HEK293 (cell line): ENCODE results near the gene GPR89B.

Experiments
- CTCF ChIA-PET: fragments of 350-600 bp; formaldehyde crosslinking; extraction: SDS; loops from one replicate; lab custom pipeline; 2021; ENCODE audit warnings: antibody characterized with exemption; lab: Yijun Ruan, JAX
- POLR2A ChIA-PET: fragments of 300-600 bp; formaldehyde crosslinking; extraction: SDS; loops from one replicate; lab custom pipeline; 2020; ENCODE audit warnings: antibody characterized with exemption, inconsistent platforms; lab: Yijun Ruan, JAX
- H3K27ac ChIP-seq: fragments of 200-500 bp; sonication (Bioruptor generic); 2 replicates; pipeline ENCODE4 v1.5.1; 2014; ENCODE audit warnings: low read depth, low read length, control low read depth, inconsistent platforms; ENCODE audit errors: extremely low read depth
- H3K36me3 ChIP-seq, 2 experiments: fragments of 200-500 bp in 1 of 2; sonication (Bioruptor generic) in 1 of 2; 1 replicate in 1 of 2; 2 replicates in 1 of 2; pipeline ENCODE4 v1.5.1; 2014 to 2017; ENCODE audit warnings: inconsistent platforms in 2 of 2, low read length in 2 of 2; ENCODE audit not compliant: control insufficient read depth in 2 of 2, insufficient read depth in 1 of 2
- H3K4me1 ChIP-seq: fragments of 200-500 bp; sonication (Bioruptor generic); 2 replicates; pipeline ENCODE4 v1.5.1; 2014; ENCODE audit warnings: mild to moderate bottlenecking, low read length, inconsistent platforms; ENCODE audit not compliant: control insufficient read depth, insufficient read depth
- H3K4me3 ChIP-seq: 2 replicates; pipeline ENCODE4 v1.5.1; 2011; ENCODE audit warnings: low read depth, mild to moderate bottlenecking, control low read depth, low read length, moderate library complexity
- H3K9me3 ChIP-seq: fragments of 200-500 bp; sonication (Bioruptor generic); 2 replicates; pipeline ENCODE4 v1.5.1; 2014; ENCODE audit warnings: low read depth, low read length, inconsistent platforms; ENCODE audit not compliant: control insufficient read depth, insufficient read depth
- FEZF1 ChIP-seq: fragments of 450-650 bp; formaldehyde crosslinking; IDR thresholded peaks from 2 replicates; pipeline ENCODE4 v1.5.1; 2016; ENCODE audit warnings: missing biosample characterization, missing genetic modification characterization
- GFI1B ChIP-seq: fragments of 450-650 bp; formaldehyde crosslinking; IDR thresholded peaks from 2 replicates; pipeline ENCODE4 v1.5.1; 2016; ENCODE audit warnings: missing biosample characterization, missing genetic modification characterization
- HOXA7 ChIP-seq: sonication (generic); formaldehyde crosslinking; IDR thresholded peaks from 2 replicates; pipeline ENCODE4 v1.8.1; 2022; ENCODE audit warnings: missing genetic modification reagents, borderline replicate concordance
- KLF1 ChIP-seq: fragments of 450-650 bp; formaldehyde crosslinking; IDR thresholded peaks from 2 replicates; pipeline ENCODE4 v1.5.1; 2016; ENCODE audit warnings: missing biosample characterization, missing genetic modification characterization
- OSR2 ChIP-seq: fragments of 450-650 bp; formaldehyde crosslinking; IDR thresholded peaks from 2 replicates; pipeline ENCODE4 v1.5.1; 2016; ENCODE audit warnings: missing biosample characterization, missing genetic modification characterization
- PRDM4 ChIP-seq: fragments of 450-650 bp; formaldehyde crosslinking; IDR thresholded peaks from 2 replicates; pipeline ENCODE4 v1.5.1; 2017; ENCODE audit warnings: missing biosample characterization, missing genetic modification characterization
- TCF7L2 ChIP-seq: IDR thresholded peaks from 2 replicates; pipeline ENCODE4 v1.6.1; 2011; ENCODE audit warnings: low read depth, mild to moderate bottlenecking, inconsistent platforms, low read length, moderate library complexity, borderline replicate concordance
- TRIM28 ChIP-seq: IDR thresholded peaks from 2 replicates; pipeline ENCODE4 v1.6.1; 2011; ENCODE audit warnings: low read length, control low read depth, borderline replicate concordance
- YY1 ChIP-seq: fragments of 450-650 bp; formaldehyde crosslinking; IDR thresholded peaks from 2 replicates; pipeline ENCODE4 v1.5.1; 2018; ENCODE audit warnings: missing biosample characterization, missing genetic modification characterization
- ZBTB48 ChIP-seq: fragments of 450-650 bp; formaldehyde crosslinking; IDR thresholded peaks from 2 replicates; pipeline ENCODE4 v1.5.1; 2016; ENCODE audit warnings: missing biosample characterization, missing genetic modification characterization
- ZBTB7A ChIP-seq: fragments of 450-650 bp; formaldehyde crosslinking; IDR thresholded peaks from 2 replicates; pipeline ENCODE4 v1.5.1; 2016; ENCODE audit warnings: low read depth, missing biosample characterization, missing genetic modification characterization
- ZFHX2 ChIP-seq: fragments of 450-650 bp; formaldehyde crosslinking; conservative IDR thresholded peaks from 2 replicates; pipeline ENCODE4 v1.5.1; 2016; ENCODE audit warnings: missing biosample characterization, missing genetic modification characterization
- ZFP37 ChIP-seq: fragments of 450-650 bp; formaldehyde crosslinking; IDR thresholded peaks from 2 replicates; pipeline ENCODE4 v1.5.1; 2016; ENCODE audit warnings: missing biosample characterization, missing genetic modification characterization
- ZFP41 ChIP-seq: fragments of 450-650 bp; formaldehyde crosslinking; IDR thresholded peaks from 2 replicates; pipeline ENCODE4 v1.5.1; 2016; ENCODE audit warnings: missing biosample characterization, missing genetic modification characterization, borderline replicate concordance
- ZFP69B ChIP-seq: fragments of 450-650 bp; formaldehyde crosslinking; IDR thresholded peaks from 2 replicates; pipeline ENCODE4 v1.5.1; 2016; ENCODE audit warnings: missing biosample characterization, missing genetic modification characterization
- ZNF112 ChIP-seq: fragments of 450-650 bp; formaldehyde crosslinking; IDR thresholded peaks from 2 replicates; pipeline ENCODE4 v1.5.0; 2017; ENCODE audit warnings: missing biosample characterization, missing genetic modification characterization
- ZNF138 ChIP-seq: fragments of 450-650 bp; formaldehyde crosslinking; IDR thresholded peaks from 2 replicates; pipeline ENCODE4 v1.5.1; 2016; ENCODE audit warnings: missing biosample characterization, missing genetic modification characterization, borderline replicate concordance
- ZNF2 ChIP-seq: fragments of 450-650 bp; formaldehyde crosslinking; IDR thresholded peaks from 2 replicates; pipeline ENCODE4 v1.5.1; 2016; ENCODE audit warnings: missing biosample characterization, missing genetic modification characterization
- ZNF214 ChIP-seq: fragments of 450-650 bp; formaldehyde crosslinking; IDR thresholded peaks from 2 replicates; pipeline ENCODE4 v1.5.1; 2017; ENCODE audit warnings: missing biosample characterization, mild to moderate bottlenecking, missing genetic modification characterization, borderline replicate concordance
- ZNF221 ChIP-seq: fragments of 450-650 bp; formaldehyde crosslinking; IDR thresholded peaks from 2 replicates; pipeline ENCODE4 v1.5.1; 2017; ENCODE audit warnings: missing biosample characterization, missing genetic modification characterization, borderline replicate concordance
- ZNF324 ChIP-seq: fragments of 450-650 bp; formaldehyde crosslinking; IDR thresholded peaks from 2 replicates; pipeline ENCODE4 v1.5.1; 2016; ENCODE audit warnings: missing biosample characterization, missing genetic modification characterization
- ZNF404 ChIP-seq: fragments of 450-650 bp; formaldehyde crosslinking; IDR thresholded peaks from 2 replicates; pipeline ENCODE4 v1.5.1; 2017; ENCODE audit warnings: missing biosample characterization, missing genetic modification characterization
- ZNF426 ChIP-seq: fragments of 450-650 bp; formaldehyde crosslinking; IDR thresholded peaks from 2 replicates; pipeline ENCODE4 v1.5.1; 2017; ENCODE audit warnings: missing biosample characterization, missing genetic modification characterization, mild to moderate bottlenecking, inconsistent platforms, moderate library complexity
- ZNF473 ChIP-seq: fragments of 450-650 bp; formaldehyde crosslinking; IDR thresholded peaks from 2 replicates; pipeline ENCODE4 v1.5.1; 2017; ENCODE audit warnings: missing biosample characterization, missing genetic modification characterization
- ZNF48 ChIP-seq: fragments of 450-650 bp; formaldehyde crosslinking; IDR thresholded peaks from 2 replicates; pipeline ENCODE4 v1.5.1; 2016; ENCODE audit warnings: missing biosample characterization, missing genetic modification characterization
- ZNF555 ChIP-seq: fragments of 450-650 bp; formaldehyde crosslinking; conservative IDR thresholded peaks from 2 replicates; pipeline ENCODE4 v1.5.1; 2017; ENCODE audit warnings: missing biosample characterization, mild to moderate bottlenecking, missing genetic modification characterization, inconsistent platforms
- ZNF600 ChIP-seq: fragments of 450-650 bp; formaldehyde crosslinking; IDR thresholded peaks from 2 replicates; pipeline ENCODE4 v1.5.1; 2016; ENCODE audit warnings: missing biosample characterization, missing genetic modification characterization
- ZNF639 ChIP-seq: fragments of 450-650 bp; formaldehyde crosslinking; IDR thresholded peaks from 2 replicates; pipeline ENCODE4 v1.5.1; 2016; ENCODE audit warnings: missing biosample characterization, missing genetic modification characterization
- ZNF645 ChIP-seq: fragments of 450-650 bp; formaldehyde crosslinking; IDR thresholded peaks from 2 replicates; pipeline ENCODE4; 2016; ENCODE audit warnings: missing biosample characterization, missing genetic modification characterization
- ZNF658 ChIP-seq: fragments of 450-650 bp; formaldehyde crosslinking; IDR thresholded peaks from 2 replicates; pipeline ENCODE4; 2016; ENCODE audit warnings: missing biosample characterization, missing genetic modification characterization
- ZNF777 ChIP-seq: fragments of 450-650 bp; formaldehyde crosslinking; IDR thresholded peaks from 2 replicates; pipeline ENCODE4 v1.5.1; 2017; ENCODE audit warnings: missing biosample characterization, missing genetic modification characterization, borderline replicate concordance

GPR89B gene

GRCh38 chr1:147907786-147908509 lies 20.3 kb upstream of the GPR89B start (continued):
- no peak for TF ChIP-seq ZFHX2 (tag by site-specific recombination)
- TF ChIP-seq ZNF473: no peak
- TF ChIP-seq ZNF112 (tag by site-specific recombination): no peak
- no peak for TF ChIP-seq ZBTB48 (tag by site-specific recombination)
- TF ChIP-seq ZNF426 (tag by site-specific recombination): no peak
- no peak for TF ChIP-seq GFI1B
- no peak for TF ChIP-seq ZNF645
- no peak for TF ChIP-seq ZFP69B
- TF ChIP-seq YY1: no peak
- no peak for TF ChIP-seq OSR2
- TF ChIP-seq ZNF214 (tag by site-specific recombination): no peak
- TF ChIP-seq ZNF555: no peak
- TF ChIP-seq, all 188 proteins: peak for 0

- no peak overlapping the region for H3K27ac ChIP-seq
- TF ChIP-seq TCF7L2 (peak; percentile 55; the same call in 1 of the 2 replicates), HOXA7 (no peak), ZFP37 (tag by site-specific recombination) (no peak), FEZF1 (tag by site-specific recombination) (peak; percentile 31; the same call in 1 of the 2 replicates), KLF1 (tag by site-specific recombination) (no peak), ZNF404 (tag by site-specific recombination) (no peak), ZBTB7A (tag by site-specific recombination) (no peak), ZNF324 (tag by site-specific recombination) (no peak), ZNF138 (tag by site-specific recombination) (no peak), TRIM28 (no peak), ZNF473 (no peak)
- TF ChIP-seq, all 188 proteins: peak for 2
- H3K4me3 ChIP-seq: no peak overlapping the region
- no peaks in the 10 kb centered on the region for H3K36me3 ChIP-seq
- ChIA-PET POLR2A (interaction anchor here (0.7 kb wide), 1 partner anchor 246 kb away, joined by 6 read pairs; no protein-coding TSS in a partner anchor), CTCF (interaction anchor here (1.0 to 1.8 kb wide), 2 partner anchors 11 to 12 kb away, joined by 4 read pairs; no protein-coding TSS in a partner anchor)
- H3K4me1 ChIP-seq: no peaks in the 10 kb centered on the region
- H3K9me3 ChIP-seq: no peaks in the 10 kb centered on the region
These were observed 15.7 kb upstream of the GPR89B start for GRCh38 chr1:147912553-147912952.

- Histone ChIP-seq H3K36me3 (no peaks in the 10 kb centered on the region), H3K4me3 (no peak overlapping the region), H3K4me1 (no peaks in the 10 kb centered on the region), H3K9me3 (no peaks in the 10 kb centered on the region), H3K27ac (no peak overlapping the region)
- POLR2A ChIA-PET: no interaction called here
- CTCF ChIA-PET: interaction anchor here (0.5 to 1.8 kb wide), 4 partner anchors 11 to 292 kb away, joined by 3 to 7 read pairs (median 4); no protein-coding TSS in a partner anchor
- no peak for TF ChIP-seq ZFP37 (tag by site-specific recombination)
- no peak for TF ChIP-seq ZNF2
- TF ChIP-seq ZNF48 (tag by site-specific recombination): no peak
- TF ChIP-seq PRDM4 (tag by site-specific recombination): no peak
- no peak for TF ChIP-seq ZNF777 (tag by site-specific recombination)
- TF ChIP-seq ZNF658: no peak
- no peak for TF ChIP-seq ZNF600 (tag by site-specific recombination)
- TF ChIP-seq ZNF221 (tag by site-specific recombination): no peak
- TF ChIP-seq ZFP41 (tag by site-specific recombination): no peak
- TF ChIP-seq TRIM28: no peak
- TF ChIP-seq ZNF639 (tag by site-specific recombination): no peak
These were observed 14.8 kb upstream of the GPR89B start for GRCh38 chr1:147913362-147913942.
